G401 (cell line): ENCODE measurements around the gene GHRH. TPM values are rescaled to one million over a fixed set of nuclear protein-coding genes. Genes with fewer than 3 reads are reported as not detected.

Source experiments
- DNase-seq: peaks from one replicate; pipeline ENCODE4 v3.0.0-alpha.2; 2015; ENCODE audit warnings: low spot score
- in situ Hi-C: cut with HindIII; loops from 2 replicates; pipeline ENCODE4 v1.10.0; 2016; ENCODE audit warnings: low sequenced_read_pairs, mixed read lengths
- total RNA-seq: library from RNA; depleted of rRNA; stranded (reverse); fragments of >200 nt; shearing (Covaris generic); gene quantifications from 2 replicates; pipeline ENCODE4 v1.2.3, GENCODE V29; 2014

Gene GHRH
- total RNA-seq, 1 experiment from 2014 or later: not detected

DNA sequence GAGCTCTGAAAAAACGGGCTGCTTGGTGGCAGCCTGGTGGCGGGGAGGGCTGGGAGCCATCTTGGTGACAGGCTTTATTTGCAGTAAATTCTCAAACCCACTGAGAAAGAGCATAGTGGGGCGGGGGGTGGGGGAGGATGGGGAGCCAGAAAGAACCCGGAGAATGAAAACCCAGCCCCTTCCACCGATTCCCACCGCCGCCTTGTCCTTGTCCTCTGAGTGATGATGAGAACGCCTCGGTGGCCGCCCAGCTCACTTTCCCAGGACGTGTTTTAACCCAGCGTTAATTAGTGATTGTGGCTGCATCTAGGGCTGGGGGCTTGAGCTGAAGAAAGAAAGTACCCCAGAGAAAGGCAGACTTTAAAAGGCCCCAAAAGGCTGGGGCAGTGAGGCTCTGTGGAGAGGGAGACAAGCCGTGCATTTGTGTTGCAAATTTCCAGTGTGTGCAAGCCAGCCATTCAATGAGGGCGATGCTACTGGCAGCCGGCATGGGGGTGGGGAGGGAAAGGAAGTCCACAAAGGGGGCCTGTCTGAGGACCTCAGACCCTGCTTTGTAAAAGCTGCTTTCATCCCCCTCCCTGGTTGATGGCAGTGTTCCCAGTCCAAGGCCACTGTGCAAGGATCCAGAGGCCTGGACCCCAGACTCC, 6.2 kb upstream of the GHRH start:
- DNase-seq: no peak
- in situ Hi-C loops: loop anchor here (25.0 kb wide), 1 partner anchor 245 kb away; the partner anchor contains the start of gene NNAT

DNA sequence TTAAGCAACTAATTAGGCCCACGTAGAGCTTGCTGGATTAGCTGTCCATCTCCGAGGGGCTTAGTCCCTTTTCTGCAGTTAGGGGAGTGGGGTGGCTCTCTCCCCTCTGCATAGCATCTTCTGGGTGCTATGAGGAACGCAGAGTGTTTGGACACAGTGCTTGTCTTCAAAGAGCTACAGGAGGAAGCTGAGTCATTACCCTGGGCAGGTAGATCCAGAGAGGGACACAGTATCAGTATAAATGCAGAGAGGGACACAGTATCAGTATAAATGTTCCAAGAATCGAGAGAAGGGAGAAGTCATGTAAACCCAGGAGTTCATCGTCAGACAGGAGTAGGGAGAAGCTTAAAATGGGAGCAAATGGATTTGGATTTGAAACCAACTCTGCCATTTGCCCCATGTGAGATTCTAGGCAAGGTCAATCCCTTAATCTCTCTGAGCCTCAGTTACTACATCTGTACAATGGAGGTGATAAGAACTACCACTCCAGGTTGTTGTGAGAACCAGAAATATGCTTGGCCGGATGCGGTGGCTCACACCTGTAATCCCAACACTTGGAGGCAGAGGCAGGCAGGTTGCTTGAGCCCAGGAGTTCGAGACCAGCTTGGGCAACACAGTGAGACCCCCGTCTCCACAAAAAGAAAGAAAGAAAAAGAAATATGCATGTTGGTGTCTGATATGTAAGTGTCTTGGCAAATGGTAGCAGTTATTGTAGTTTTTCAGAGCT, 5.5 kb upstream of the GHRH start:
- in situ Hi-C loops: loop anchor here (25.0 kb wide), 1 partner anchor 245 kb away; the partner anchor contains the start of gene NNAT
- no peak for DNase-seq

GRCh38 chr20:37265152-37265551, 3.5 kb upstream of the GHRH start:
- in situ Hi-C loops: loop anchor here (25.0 kb wide), 1 partner anchor 247 kb away; the partner anchor contains the start of gene NNAT
- DNase-seq: no peak

GRCh38 chr20:37263686-37264085, 2.1 kb upstream of the GHRH start:
- in situ Hi-C loops: loop anchor here (25.0 kb wide), 1 partner anchor 249 kb away; the partner anchor contains the start of gene NNAT
- no peak for DNase-seq

- DNase-seq: no peak
- in situ Hi-C loops: loop anchor here (25.0 kb wide), 1 partner anchor 250 kb away; the partner anchor contains the start of gene NNAT
Measured at GRCh38 chr20:37262505-37262904, 891 bp upstream of the GHRH start.

DNA sequence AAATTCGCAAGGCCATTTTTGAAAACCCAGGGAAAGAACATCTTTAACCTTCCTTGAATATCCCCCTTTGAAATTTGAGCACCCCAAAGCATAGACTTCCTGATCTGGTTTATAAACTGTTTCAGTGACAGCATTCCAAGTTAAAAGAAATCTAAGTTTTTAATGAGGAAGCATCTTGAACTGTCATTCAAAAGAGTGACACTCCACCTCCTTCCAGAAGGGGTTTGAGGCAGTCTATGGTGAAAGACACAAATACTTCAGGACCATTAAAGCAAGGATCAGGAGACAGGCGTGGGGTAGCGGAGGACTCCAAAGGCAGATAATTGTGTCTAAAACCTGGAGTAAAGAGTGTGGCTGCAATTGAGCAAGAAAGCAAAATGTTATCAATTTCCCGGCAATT, 691 bp downstream of the GHRH start:
- in situ Hi-C loops: loop anchor here (25.0 kb wide), 1 partner anchor 251 kb away; the partner anchor contains the start of gene NNAT

DNA sequence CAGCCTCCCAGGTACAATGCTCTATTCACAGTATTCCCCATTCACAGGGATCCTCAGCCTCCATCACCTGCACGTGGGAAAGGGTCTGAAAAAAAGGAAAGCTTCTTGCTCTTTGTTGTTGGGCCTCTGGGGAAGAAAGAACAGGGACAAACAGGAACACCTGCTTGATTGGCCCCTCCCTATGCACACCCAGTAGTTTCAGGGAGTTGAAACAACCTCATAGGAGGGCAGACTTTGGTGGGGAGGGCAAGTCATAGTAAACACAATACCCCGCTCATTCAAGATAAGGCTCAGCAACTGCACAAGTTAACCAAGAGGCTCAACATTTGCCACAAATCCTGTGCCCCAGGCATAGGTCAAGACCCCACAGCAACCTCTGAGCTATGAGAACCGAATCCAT, 1.7 kb downstream of the GHRH start:
- DNase-seq: no peak
- in situ Hi-C loops: loop anchor here (25.0 kb wide), 1 partner anchor 252 kb away; the partner anchor contains the start of gene NNAT

More for the DNA sequence above, 691 bp downstream of the GHRH start:
- DNase-seq: no peak

DNA sequence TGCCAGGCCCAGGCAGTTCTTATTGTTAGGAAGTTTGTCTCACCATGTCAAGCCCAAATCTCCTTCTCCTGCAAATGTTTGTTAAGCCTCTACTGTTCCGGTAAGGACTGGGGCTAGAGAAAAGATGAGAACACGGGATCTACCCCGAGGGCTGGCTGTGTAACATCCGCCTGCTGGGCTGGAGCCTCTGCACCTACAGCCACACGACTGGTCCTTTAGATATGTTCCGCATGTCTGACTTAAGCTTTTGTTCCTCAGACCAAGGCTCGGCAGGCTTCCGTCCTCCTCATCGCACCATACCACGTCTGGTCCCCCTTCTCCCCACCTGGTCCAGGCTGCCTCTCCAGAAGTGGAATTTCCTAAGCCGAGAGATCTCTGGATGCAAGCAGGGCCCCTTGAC, 2.6 kb downstream of the GHRH start:
- DNase-seq: no peak
- in situ Hi-C loops: loop anchor here (25.0 kb wide), 1 partner anchor 253 kb away; the partner anchor contains the start of gene NNAT

- in situ Hi-C loops: loop anchor here (25.0 kb wide), 1 partner anchor 254 kb away; the partner anchor contains the start of gene NNAT
- no peak for DNase-seq
Measured at GRCh38 chr20:37257988-37258387, 3.6 kb downstream of the GHRH start.

DNA sequence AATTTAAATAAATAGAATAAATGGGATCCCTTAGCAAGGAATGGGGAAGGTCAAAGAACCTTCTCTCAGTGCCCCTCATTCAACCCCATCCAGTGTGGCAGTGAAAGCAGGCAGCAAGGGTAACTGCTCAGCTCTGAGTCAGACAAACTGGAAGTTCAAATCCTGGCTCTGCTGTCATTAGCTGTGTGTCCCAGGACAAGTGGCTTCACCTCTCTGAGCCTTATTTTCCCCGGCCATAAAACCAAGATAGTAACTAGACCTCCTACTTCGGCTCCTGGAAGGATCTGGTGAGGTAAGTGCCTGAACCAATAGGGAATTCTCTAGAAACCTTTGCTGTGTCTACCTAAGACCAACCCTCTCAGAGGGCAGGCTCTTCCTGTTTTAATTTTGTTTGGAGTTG, 4.1 kb downstream of the GHRH start:
- in situ Hi-C loops: loop anchor here (25.0 kb wide), 1 partner anchor 255 kb away; the partner anchor contains the start of gene NNAT
- DNase-seq: no peak

- in situ Hi-C loops: loop anchor here (25.0 kb wide), 1 partner anchor 256 kb away; the partner anchor contains the start of gene NNAT
- no peak for DNase-seq
Measured at GRCh38 chr20:37256286-37256685, 5.3 kb downstream of the GHRH start.

DNA sequence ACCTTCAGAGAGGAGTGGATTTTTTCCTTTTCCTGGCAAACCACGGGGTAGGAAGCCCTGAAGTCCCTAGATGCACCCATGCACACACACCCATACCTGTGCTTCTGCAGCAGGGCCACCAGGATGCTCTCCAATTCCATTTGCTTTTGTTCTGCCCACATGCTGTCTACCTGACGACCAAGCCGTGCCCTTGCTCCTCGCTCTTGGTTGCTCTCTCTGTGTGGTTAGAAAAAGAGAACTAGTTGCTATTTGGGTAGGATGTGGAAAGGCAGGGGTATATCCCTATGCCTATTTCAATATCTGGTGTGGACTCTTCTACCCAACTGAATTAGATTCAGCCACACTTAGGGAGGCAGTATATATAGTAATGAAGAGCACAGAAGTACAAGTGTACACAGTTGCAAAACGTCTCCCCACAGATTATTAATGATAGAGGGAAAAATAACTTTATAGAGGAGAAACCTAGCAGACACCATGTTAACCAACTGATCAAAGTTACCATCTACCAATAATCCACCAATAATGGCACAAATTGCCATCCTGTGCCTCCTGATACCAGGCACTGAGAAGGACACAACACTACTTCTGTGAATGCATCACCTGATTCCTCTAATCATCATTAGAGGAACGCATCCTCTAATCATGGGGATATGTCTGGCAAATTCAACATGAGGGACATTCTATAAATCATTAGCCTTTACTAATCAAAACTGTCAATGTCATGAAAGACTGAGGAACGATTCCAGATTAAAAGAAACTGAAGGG, 7.3 kb downstream of the GHRH start:
- in situ Hi-C loops: loop anchor here (25.0 kb wide), 1 partner anchor 258 kb away; the partner anchor contains the start of gene NNAT

GRCh38 chr20:37253087-37253486, 8.5 kb downstream of the GHRH start:
- in situ Hi-C loops: loop anchor here (25.0 kb wide), 1 partner anchor 259 kb away; the partner anchor contains the start of gene NNAT

More for the DNA sequence above, 7.3 kb downstream of the GHRH start:
- no peak for DNase-seq

DNA sequence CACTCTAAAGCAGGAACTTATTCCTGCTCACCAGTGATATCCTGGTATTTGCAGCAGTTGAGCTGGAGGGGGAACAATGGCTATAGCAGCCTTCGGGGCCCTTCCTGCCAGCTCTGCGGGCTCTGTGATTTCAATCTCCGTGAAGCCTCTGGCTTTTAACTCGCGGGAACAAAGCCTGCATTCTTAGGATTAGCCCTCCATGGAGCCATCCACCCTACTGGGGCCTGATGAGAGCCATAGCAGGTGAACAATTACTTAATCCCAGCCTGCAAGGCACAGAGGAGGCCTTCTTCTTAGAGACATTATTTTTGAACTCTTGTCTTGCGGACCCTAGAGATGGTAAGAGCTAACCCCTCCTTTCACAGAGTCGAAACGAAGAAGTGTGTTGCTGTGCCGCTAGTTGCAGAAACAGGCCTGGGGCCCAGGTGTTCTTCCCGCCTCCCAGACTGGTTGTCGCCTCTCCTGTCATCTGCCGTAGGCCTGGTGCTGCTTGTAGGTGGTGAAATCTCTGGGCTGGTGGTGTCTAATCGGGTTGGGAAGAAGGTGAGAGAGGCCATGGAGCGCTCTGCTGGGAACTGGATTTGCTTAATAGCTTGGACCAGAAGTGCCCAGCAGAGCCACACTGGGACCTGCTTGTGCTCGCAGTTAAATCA, 9.7 kb downstream of the GHRH start:
- no peak for DNase-seq
- in situ Hi-C loops: loop anchor here (25.0 kb wide), 1 partner anchor 260 kb away; the partner anchor contains the start of gene NNAT

More at GRCh38 chr20:37253087-37253486, 8.5 kb downstream of the GHRH start:
- DNase-seq: no peak

DNA sequence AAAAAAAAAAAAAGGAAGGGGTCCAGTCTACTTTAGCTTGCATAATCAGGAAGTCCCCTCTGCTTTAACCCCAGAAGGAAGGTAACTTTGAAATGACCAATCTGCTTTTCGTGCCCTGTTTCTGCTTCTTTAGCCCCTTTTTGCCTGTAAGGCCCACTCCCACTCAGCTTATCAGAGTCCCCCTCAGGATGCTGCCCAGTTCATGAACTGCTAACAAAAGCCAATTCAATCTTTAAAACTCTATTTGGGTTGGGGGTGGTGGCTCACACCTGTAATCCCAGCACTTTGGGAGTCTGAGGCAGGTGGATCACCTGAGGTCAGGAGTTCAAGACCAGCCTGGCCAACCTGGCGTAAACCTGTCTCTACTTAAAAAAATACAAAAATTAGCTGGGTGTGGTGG, 12.3 kb downstream of the GHRH start:
- in situ Hi-C loops: no loop called here
- no peak for DNase-seq

- no peak for DNase-seq
- in situ Hi-C loops: no loop called here
Measured at GRCh38 chr20:37247547-37247946, 14.1 kb downstream of the GHRH start.

GRCh38 chr20:37246736-37247135, 14.9 kb downstream of the GHRH start:
- no peak for DNase-seq
- in situ Hi-C loops: no loop called here
